Right renal cortex interstitium (tissue), 3 donors: Measurements from ENCODE around the gene BMERB1. TPM values are rescaled to one million over a fixed set of nuclear protein-coding genes. Genes with fewer than 3 reads are reported as not detected.

ENCODE experiments used
- DNase-seq, 3 donors: peaks; one replicate each; pipeline ENCODE4 v3.0.0-alpha.2; 2013; ENCODE audit warnings: low read depth in 3 of 3, low spot score in 2 of 3
- polyA plus RNA-seq, 3 donors: library from polyadenylated mRNA; unstranded; fragments of 120-200 nt; gene quantifications; one replicate each; pipeline ENCODE4 v1.2.1, GENCODE V29; 2013; ENCODE audit not compliant: insufficient read length in 3 of 3

BMERB1 gene
- polyA plus RNA-seq, 3 donors = 44.0 to 49.7 (median 45.6) TPM

- DNase-seq = no peak
These were observed 146.9 kb downstream of the BMERB1 start for GRCh38 chr16:15581127-15581815.

- DNase-seq = no peak
These were observed 149.1 kb downstream of the BMERB1 start for GRCh38 chr16:15583526-15583925.

GRCh38 chr16:15585956-15586355 lies 151.6 kb downstream of the BMERB1 start:
- no peak for DNase-seq

- no peak for DNase-seq
These were observed 152.3 kb downstream of the BMERB1 start for GRCh38 chr16:15586716-15587115.

- DNase-seq = no peak
These were observed 152.9 kb downstream of the BMERB1 start for GRCh38 chr16:15587152-15587825.

GRCh38 chr16:15592324-15592723 lies 157.9 kb downstream of the BMERB1 start:
- DNase-seq = no peak

GRCh38 chr16:15593235-15593634 lies 158.8 kb downstream of the BMERB1 start:
- DNase-seq = no peak

GRCh38 chr16:15594711-15595320 lies 160.4 kb downstream of the BMERB1 start:
- DNase-seq = no peak

- DNase-seq = no peak
These were observed 162.7 kb downstream of the BMERB1 start for GRCh38 chr16:15597135-15597534.

GRCh38 chr16:15597822-15598647 lies 163.6 kb downstream of the BMERB1 start:
- no peak for DNase-seq

- DNase-seq = no peak
These were observed 164.3 kb downstream of the BMERB1 start for GRCh38 chr16:15598648-15599190.

GRCh38 chr16:15599303-15600070 lies 165.1 kb downstream of the BMERB1 start:
- DNase-seq = no peak

- DNase-seq = no peak
These were observed 167.0 kb downstream of the BMERB1 start for GRCh38 chr16:15601212-15601879.

GRCh38 chr16:15602285-15603044 lies 168.1 kb downstream of the BMERB1 start:
- DNase-seq = no peak

GRCh38 chr16:15604460-15605440 lies 170.4 kb downstream of the BMERB1 start:
- no peak for DNase-seq

- DNase-seq = no peak
These were observed 171.6 kb downstream of the BMERB1 start for GRCh38 chr16:15605839-15606517.
